H1 (cell line): ENCODE data around the gene ELL2. TPM values are rescaled to one million over a fixed set of nuclear protein-coding genes. Genes with fewer than 3 reads are reported as not detected.

Experiments
- CTCF ChIA-PET: fragments of 300-600 bp; sonication (Branson Sonifier 250); formaldehyde crosslinking; loops from one replicate; lab custom pipeline; 2021; ENCODE audit not compliant: partially characterized antibody; lab: Charles Lee
- POLR2A ChIA-PET: fragments of 300-600 bp; sonication (Branson Sonifier 250); formaldehyde crosslinking; loops from one replicate; lab custom pipeline; 2021; ENCODE audit warnings: inconsistent platforms; ENCODE audit not compliant: partially characterized antibody; lab: Charles Lee
- DNase-seq, 2 experiments: peaks; one replicate each; pipeline versions ENCODE4 v3.0.0 to v3.0.0-alpha.2; 2010 to 2022; ENCODE audit warnings: low spot score in 2 of 2, low read depth in 1 of 2, mixed read lengths in 1 of 2
- FAIRE-seq: peaks from 2 replicates; lab custom pipeline; 2011; peaks lifted over from hg19 to GRCh38; lab: Jason Lieb, UNC
- H2AFZ ChIP-seq: 2 replicates; pipeline ENCODE4 v1.8.1; 2012; ENCODE audit warnings: low read length, inconsistent platforms
- H2AK5ac ChIP-seq: 2 replicates; pipeline ENCODE4 v1.6.1; 2013; ENCODE audit warnings: low read depth, low read length
- H2BK120ac ChIP-seq: replicated peaks from 2 replicates; pipeline ENCODE3; 2013; ENCODE audit warnings: low read depth, low read length, inconsistent platforms
- H2BK12ac ChIP-seq: 2 replicates; pipeline ENCODE4 v1.6.1; 2013; ENCODE audit warnings: low read depth, low read length
- H2BK15ac ChIP-seq: 2 replicates; pipeline ENCODE4 v1.6.1; 2013; ENCODE audit warnings: low read length
- H2BK20ac ChIP-seq: 2 replicates; pipeline ENCODE4 v1.6.1; 2013; ENCODE audit warnings: low read length
- H2BK5ac ChIP-seq: 2 replicates; pipeline ENCODE4 v1.6.1; 2013; ENCODE audit warnings: low read depth, low read length
- H3K14ac ChIP-seq: 2 replicates; pipeline ENCODE4 v1.6.1; 2013; ENCODE audit warnings: inconsistent platforms; ENCODE audit not compliant: insufficient read length
- H3K18ac ChIP-seq: 2 replicates; pipeline ENCODE4 v1.6.1; 2013; ENCODE audit warnings: low read length; ENCODE audit errors: extremely low read depth
- H3K23ac ChIP-seq: 2 replicates; pipeline ENCODE4 v1.6.1; 2013; ENCODE audit warnings: inconsistent platforms; ENCODE audit not compliant: insufficient read length
- H3K23me2 ChIP-seq: 2 replicates; pipeline ENCODE4 v1.6.1; 2013; ENCODE audit warnings: low read depth, low read length
- H3K27ac ChIP-seq: 2 replicates; pipeline ENCODE4 v1.6.1; 2011; ENCODE audit warnings: low read depth, low read length, inconsistent platforms
- H3K27me3 ChIP-seq, 4 experiments: replicated peaks in 1 of 4; 1 replicate in 1 of 4; 2 replicates in 3 of 4; pipeline versions ENCODE4 v1.6.1 to v1.8.1; 2011 to 2013; ENCODE audit warnings: low read length in 3 of 4, mild to moderate bottlenecking in 3 of 4, inconsistent platforms in 2 of 4, mixed read lengths in 2 of 4, moderate library complexity in 1 of 4; ENCODE audit not compliant: control insufficient read depth in 3 of 4, insufficient read depth in 3 of 4; ENCODE audit errors: extremely low read depth in 1 of 4
- H3K36me3 ChIP-seq, 4 experiments: 2 replicates each; pipeline versions ENCODE4 v1.6.1 to v1.8.1; 2011 to 2013; ENCODE audit warnings: mild to moderate bottlenecking in 4 of 4, low read length in 3 of 4, moderate library complexity in 2 of 4, control low read depth in 1 of 4, inconsistent platforms in 1 of 4; ENCODE audit not compliant: insufficient read depth in 4 of 4, control insufficient read depth in 2 of 4
- H3K4ac ChIP-seq: replicated peaks from 2 replicates; pipeline ENCODE3; 2013; ENCODE audit warnings: low read length, low read depth, mixed read lengths, inconsistent platforms; ENCODE audit not compliant: insufficient read length
- H3K4me1 ChIP-seq, 4 experiments: replicated peaks in 1 of 4; 1 replicate in 1 of 4; 2 replicates in 3 of 4; pipeline versions ENCODE4 v1.6.1 to v1.8.1; 2011 to 2013; ENCODE audit warnings: low read length in 3 of 4, inconsistent platforms in 2 of 4, mixed read lengths in 1 of 4; ENCODE audit not compliant: insufficient read depth in 4 of 4, control insufficient read depth in 3 of 4
- H3K4me2 ChIP-seq, 2 experiments: 2 replicates each; pipeline versions ENCODE4 v1.6.1 to v1.8.1; 2011 to 2013; ENCODE audit warnings: low read depth in 2 of 2, low read length in 2 of 2, control low read depth in 1 of 2, inconsistent platforms in 1 of 2, mild to moderate bottlenecking in 1 of 2; ENCODE audit not compliant: insufficient read depth in 1 of 2
- H3K4me3 ChIP-seq, 4 experiments: fragments of 200-600, 300-600 bp in 1 of 4; sonication (generic), shearing (Covaris generic), sonication (Bioruptor Twin) in 1 of 4; 2 replicates each; pipeline versions ENCODE4 v1.5.1 to v1.8.1; 2011 to 2016; ENCODE audit warnings: low read length in 4 of 4, low read depth in 3 of 4, control low read depth in 2 of 4, inconsistent platforms in 2 of 4, mild to moderate bottlenecking in 2 of 4, mixed read lengths in 1 of 4, moderate library complexity in 1 of 4; ENCODE audit not compliant: insufficient read depth in 2 of 4; ENCODE audit errors: extremely low read depth in 1 of 4
- H3K56ac ChIP-seq: replicated peaks from 2 replicates; pipeline ENCODE3; 2013; ENCODE audit warnings: low read depth, mild to moderate bottlenecking, mixed read lengths, low read length, inconsistent platforms; ENCODE audit not compliant: insufficient read length
- H3K79me1 ChIP-seq: 2 replicates; pipeline ENCODE4 v1.6.1; 2013; ENCODE audit warnings: low read depth, low read length, control low read depth
- H3K79me2 ChIP-seq, 2 experiments: 2 replicates each; pipeline versions ENCODE4 v1.6.1 to v1.8.1; 2012 to 2013; ENCODE audit warnings: low read length in 2 of 2, mild to moderate bottlenecking in 2 of 2, inconsistent platforms in 1 of 2; ENCODE audit not compliant: insufficient read depth in 2 of 2, control insufficient read depth in 1 of 2
- H3K9ac ChIP-seq, 4 experiments: replicated peaks in 1 of 4; 1 replicate in 1 of 4; 2 replicates in 3 of 4; pipeline versions ENCODE4 v1.6.1 to v1.8.1; 2011 to 2013; ENCODE audit warnings: low read depth in 3 of 4, low read length in 3 of 4, control low read depth in 2 of 4, mild to moderate bottlenecking in 2 of 4, moderate library complexity in 2 of 4, inconsistent platforms in 1 of 4; ENCODE audit errors: extremely low read depth in 1 of 4
- H3K9me3 ChIP-seq, 2 experiments: 2 replicates each; pipeline versions ENCODE4 v1.6.1 to v1.8.1; 2012 to 2013; ENCODE audit warnings: mild to moderate bottlenecking in 2 of 2, moderate library complexity in 2 of 2, control low read depth in 1 of 2, inconsistent platforms in 1 of 2, low read depth in 1 of 2, low read length in 1 of 2, mixed read lengths in 1 of 2; ENCODE audit not compliant: insufficient read depth in 2 of 2
- H4K20me1 ChIP-seq, 2 experiments: replicated peaks in 1 of 2; 2 replicates each; pipeline versions ENCODE3 to v1.8.1; 2011 to 2013; ENCODE audit warnings: inconsistent platforms in 2 of 2, low read length in 2 of 2, mild to moderate bottlenecking in 1 of 2; ENCODE audit not compliant: insufficient read depth in 2 of 2, control insufficient read depth in 1 of 2
- H4K5ac ChIP-seq: 2 replicates; pipeline ENCODE4 v1.6.1; 2013; ENCODE audit warnings: low read length, low read depth, mixed read lengths, inconsistent platforms; ENCODE audit not compliant: insufficient read length
- H4K8ac ChIP-seq: 2 replicates; pipeline ENCODE4 v1.8.0; 2013; ENCODE audit warnings: mild to moderate bottlenecking, moderate library complexity, low read length, inconsistent platforms; ENCODE audit not compliant: insufficient read depth; ENCODE audit errors: extremely low read depth
- H4K91ac ChIP-seq: replicated peaks from 2 replicates; pipeline ENCODE3; 2013; ENCODE audit warnings: low read length, mixed read lengths, inconsistent platforms; ENCODE audit not compliant: insufficient read length
- BCL11A ChIP-seq, 2 experiments: IDR thresholded peaks; one replicate each; pipeline ENCODE4 v1.6.1; 2011; ENCODE audit warnings: low read depth in 2 of 2, low read length in 2 of 2, mild to moderate bottlenecking in 2 of 2
- CREB1 ChIP-seq: IDR thresholded peaks from 2 replicates; pipeline ENCODE4 v1.6.1; 2012; ENCODE audit warnings: inconsistent platforms
- HDAC2 ChIP-seq, 2 experiments: fragments of 300-600 bp in 1 of 2; sonication (generic) in 1 of 2; IDR thresholded peaks; 2 replicates each; pipeline ENCODE4 v1.6.1; 2011 to 2012; ENCODE audit warnings: low read depth in 2 of 2, low read length in 2 of 2, mild to moderate bottlenecking in 2 of 2, moderate library complexity in 2 of 2, borderline replicate concordance in 1 of 2, inconsistent platforms in 1 of 2
- RXRA ChIP-seq: IDR thresholded peaks from 2 replicates; pipeline ENCODE4 v1.6.1; 2011; ENCODE audit warnings: low read depth, mild to moderate bottlenecking, low read length, moderate library complexity; ENCODE audit not compliant: insufficient read depth
- YY1 ChIP-seq: IDR thresholded peaks from 2 replicates; pipeline ENCODE4 v1.6.1; 2011; ENCODE audit warnings: low read depth, mild to moderate bottlenecking, low read length
- WGBS, 2 experiments: shearing (Covaris generic) in 1 of 2; methylation state at CpG; one replicate each; pipeline versions ENCODE4 v1.1.6 to v1.1.7; 2013 to 2015; ENCODE audit warnings: low lambda C conversion rate in 2 of 2, mixed read lengths in 2 of 2, inconsistent platforms in 1 of 2, low coverage in 1 of 2, missing lambda C conversion rate in 1 of 2; ENCODE audit not compliant: insufficient replicate concordance in 2 of 2, insufficient coverage in 1 of 2, insufficient read length in 1 of 2; ENCODE audit errors: extremely low coverage in 1 of 2, missing lambda C conversion rate in 1 of 2; 5-methylcytosine and 5-hydroxymethylcytosine counted together
- polyA plus RNA-seq, 7 experiments: library from polyadenylated mRNA; depleted of rRNA in 3 of 7; stranded (reverse) in 5 of 7; unstranded in 2 of 7; fragments of >200 nt in 5 of 7; fragments of 200-250 nt in 2 of 7; gene quantifications; 1 replicate in 5 of 7; 2 replicates in 1 of 7; 4 replicates in 1 of 7; pipeline versions ENCODE4 v1.2.1 to v1.2.3, GENCODE V29; 2011 to 2013; ENCODE audit warnings: missing spikeins in 2 of 7, mixed read lengths in 2 of 7
- total RNA-seq: library from RNA; stranded (reverse); fragmentation: NEBNext Ultra II Directional; extraction: Animal tissue kit (Norgen Biotek cat#: 25700); gene quantifications from 2 replicates; pipeline ENCODE4 v1.2.1, GENCODE V29; 2021

ELL2 gene
- total and polyA plus RNA-seq, 2 of the 8 experiments (the other 6 are each of a cell fraction or from before 2014, with no cell fraction given), result 6.3 to 29.4 TPM

DNA sequence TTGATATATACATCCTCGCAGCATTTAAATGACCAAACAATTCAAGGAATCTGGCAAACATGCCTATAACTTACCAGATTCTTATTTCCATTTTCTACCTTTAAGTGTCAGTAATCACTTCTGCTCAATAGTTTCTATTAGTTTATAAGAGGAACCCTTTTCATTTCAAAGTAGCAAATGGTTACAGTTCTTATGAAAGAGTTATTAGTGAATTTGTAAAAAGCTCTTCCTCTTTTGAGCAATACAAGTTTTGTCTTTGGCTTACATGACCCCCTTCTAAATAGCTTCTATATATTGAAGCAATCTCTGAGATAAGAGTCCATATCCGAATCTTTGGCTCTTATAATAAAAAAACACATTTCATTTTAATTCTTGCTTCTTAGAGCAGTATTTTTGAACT is 42.0 kb downstream of the ELL2 start:
- DNase-seq, result no peak
- no peaks in the 10 kb centered on the region for H3K27me3 ChIP-seq
- no peaks in the 10 kb centered on the region for H3K9me3 ChIP-seq
- H3K79me1 ChIP-seq, result no peaks in the 10 kb centered on the region
- H3K4ac ChIP-seq, result no peak overlapping the region
- H3K23ac ChIP-seq, result no peak overlapping the region
- no peak overlapping the region for H3K56ac ChIP-seq
- H3K23me2 ChIP-seq, result no peaks in the 10 kb centered on the region
- H3K4me2 ChIP-seq, result no peak overlapping the region
- H2BK120ac ChIP-seq, result no peak overlapping the region
- H3K27ac ChIP-seq, result no peak overlapping the region
- no peak overlapping the region for H3K14ac ChIP-seq
- H2BK20ac ChIP-seq, result no peak overlapping the region
- TF ChIP-seq RXRA (no peak), BCL11A (IDR thresholded peaks at IDR 0.05; ENCODE audit: low read depth in 2 of 2, low read length in 2 of 2) (no peak), HDAC2 (IDR thresholded peaks at IDR 0.05; ENCODE audit: borderline replicate concordance in 1 of 2, low read depth in 2 of 2, low read length in 2 of 2) (no peak), YY1 (no peak), CREB1 (no peak)
- TF ChIP-seq, all 59 proteins: peak for 0
- no peak overlapping the region for H2AK5ac ChIP-seq
- H3K9ac ChIP-seq, result no peak overlapping the region
- H2AFZ ChIP-seq, result no peak overlapping the region
- no peak overlapping the region for H2BK12ac ChIP-seq
- no peak overlapping the region for H4K91ac ChIP-seq
- no peak for FAIRE-seq
- H2BK15ac ChIP-seq, result no peak overlapping the region
- CTCF ChIA-PET, result interaction anchor here (0.6 kb wide), 1 partner anchor 16 kb away, joined by 3 read pairs; no protein-coding TSS in a partner anchor
- H4K5ac ChIP-seq, result no peak overlapping the region
- 89% methylated on average over 2 of the region's 2 CpGs; no CpG with 5 or more reads in 1 of the 2 experiments for WGBS, 2 experiments
- H3K79me2 ChIP-seq, result no peaks in the 10 kb centered on the region
- H4K20me1 ChIP-seq, result no peaks in the 10 kb centered on the region
- H3K4me1 ChIP-seq, result peaks cover 0 to 5% (median 2%) of the 10 kb centered on the region in 4 experiments; a peak in 2 of 7 replicates
- H2BK5ac ChIP-seq, result no peak overlapping the region
- POLR2A ChIA-PET, result no interaction called here
- no peaks in the 10 kb centered on the region for H3K36me3 ChIP-seq
- no peak overlapping the region for H3K4me3 ChIP-seq
- H3K18ac ChIP-seq, result no peak overlapping the region
- H4K8ac ChIP-seq, result no peak overlapping the region
